HepG2 (cell line): ENCODE measurements around the gene MYO5A. TPM values are rescaled to one million over a fixed set of nuclear protein-coding genes. Genes with fewer than 3 reads are reported as not detected.

ENCODE experiments used
- AKAP8 ChIP-seq: sonication (generic); formaldehyde crosslinking; IDR thresholded peaks from 2 replicates; pipeline ENCODE4 v1.5.1; 2020; ENCODE audit warnings: mild to moderate bottlenecking, missing genetic modification reagents
- CAMTA2 ChIP-seq: sonication (generic); formaldehyde crosslinking; IDR thresholded peaks from 2 replicates; pipeline ENCODE4 v1.4.0; 2020; ENCODE audit warnings: mild to moderate bottlenecking, missing genetic modification reagents, borderline replicate concordance
- CSRNP1 ChIP-seq: sonication (generic); formaldehyde crosslinking; IDR thresholded peaks from 2 replicates; pipeline ENCODE4 v1.8.1; 2023; ENCODE audit warnings: mild to moderate bottlenecking, missing genetic modification reagents
- ELF3 ChIP-seq: IDR thresholded peaks from 2 replicates; pipeline ENCODE4 v1.6.1; 2016; ENCODE audit warnings: missing genetic modification reagents, missing compliant biosample characterization
- GLMP ChIP-seq: sonication (generic); formaldehyde crosslinking; IDR thresholded peaks from 2 replicates; pipeline ENCODE4 v1.9.0; 2021; ENCODE audit warnings: missing genetic modification reagents, mild to moderate bottlenecking, borderline replicate concordance
- GMEB2 ChIP-seq: IDR thresholded peaks from 2 replicates; pipeline ENCODE4 v1.6.1; 2016; ENCODE audit warnings: missing biosample characterization, missing genetic modification reagents, low read depth
- HINFP ChIP-seq: sonication (generic); formaldehyde crosslinking; IDR thresholded peaks from 2 replicates; pipeline ENCODE4 v1.4.0; 2020; ENCODE audit warnings: low read depth, mild to moderate bottlenecking, missing genetic modification reagents
- KIAA2018 ChIP-seq: sonication (generic); formaldehyde crosslinking; IDR thresholded peaks from 2 replicates; pipeline ENCODE4 v1.5.0; 2020; ENCODE audit warnings: mild to moderate bottlenecking, missing genetic modification reagents, borderline replicate concordance
- MNT ChIP-seq: fragments of 450-650 bp; IDR thresholded peaks from 2 replicates; pipeline ENCODE4 v1.6.1; 2016
- NFKBIZ ChIP-seq: IDR thresholded peaks from 2 replicates; pipeline ENCODE4 v1.6.1; 2018; ENCODE audit warnings: missing genetic modification reagents, missing compliant biosample characterization
- ZNF7 ChIP-seq: IDR thresholded peaks from 2 replicates; pipeline ENCODE4 v1.6.1; 2016; ENCODE audit warnings: missing biosample characterization, missing genetic modification reagents
- ZSCAN22 ChIP-seq: sonication (generic); formaldehyde crosslinking; IDR thresholded peaks from 2 replicates; pipeline ENCODE4 v1.4.0; 2020; ENCODE audit warnings: mild to moderate bottlenecking, missing genetic modification reagents
- polyA plus RNA-seq, 8 experiments: library from polyadenylated mRNA; depleted of rRNA in 3 of 8; stranded (reverse) in 7 of 8; unstranded in 1 of 8; fragments of >200 nt; fragmentation: Illumina TruSeq in 4 of 8; extraction: Trizol in 4 of 8; gene quantifications; 2 replicates each; pipeline versions ENCODE4 v1.2.1 to v1.2.3, GENCODE V29; 2011 to 2016; ENCODE audit warnings: low read depth in 4 of 8, missing spikeins in 1 of 8, mixed read lengths in 1 of 8; ENCODE audit not compliant: insufficient read depth in 1 of 8
- total RNA-seq, 5 experiments: library from RNA; depleted of rRNA; stranded (reverse); fragments of >200 nt; fragmentation: Illumina TruSeq; extraction: Trizol; gene quantifications; 2 replicates each; pipeline ENCODE4 v1.2.3, GENCODE V29; 2016; ENCODE audit warnings: low read depth in 1 of 5

The MYO5A gene
- total and polyA plus RNA-seq, 2 of the 13 experiments (the other 11 are each of a cell fraction or from before 2014, with no cell fraction given): 2.8 to 4.8 TPM

GRCh38 chr15:52405856-52406255, 122.8 kb downstream of the MYO5A start (continued):
- no peak for TF ChIP-seq KIAA2018 (CRISPR knock-in tag)
- no peak for TF ChIP-seq GMEB2 (CRISPR knock-in tag)
- no peak for TF ChIP-seq GLMP (CRISPR knock-in tag)
- no peak for TF ChIP-seq NFKBIZ
- TF ChIP-seq CAMTA2 (CRISPR knock-in tag): no peak
- TF ChIP-seq ZSCAN22 (CRISPR knock-in tag): no peak
- no peak for TF ChIP-seq MNT
- TF ChIP-seq CSRNP1 (CRISPR knock-in tag): no peak
- TF ChIP-seq AKAP8 (CRISPR knock-in tag): no peak
- TF ChIP-seq HINFP: no peak
- no peak for TF ChIP-seq ZNF7 (CRISPR knock-in tag)
- TF ChIP-seq ELF3 (CRISPR knock-in tag): no peak
- TF ChIP-seq, all 625 proteins: peak for 0
